Measurements from ENCODE around the gene DIP2C. TPM values are rescaled to one million over a fixed set of nuclear protein-coding genes. Genes with fewer than 3 reads are reported as not detected.

Gene DIP2C
- total RNA-seq, 1 donor from 2014 or later, result 52.6 TPM

- Mint-ChIP-seq H3K9me3 (ENCODE audit: unreplicated experiment) (peaks cover 3% of the 10 kb centered on the region), H3K4me1 (ENCODE audit: low read depth, unreplicated experiment) (peaks cover 4% of the 10 kb centered on the region), H3K27me3 (ENCODE audit: unreplicated experiment) (peaks cover 4% of the 10 kb centered on the region), H3K36me3 (ENCODE audit: unreplicated experiment) (peaks cover under 1% of the 10 kb centered on the region), H3K4me3 (ENCODE audit: unreplicated experiment) (no peak overlapping the region), H3K27ac (ENCODE audit: unreplicated experiment) (no peak overlapping the region)
- TF ChIP-seq CTCF (IDR thresholded peaks at IDR 0.05; ENCODE audit: partially characterized antibody, unreplicated experiment), result no peak
- no peak for DNase-seq
Measured at GRCh38 chr10:290026-290725, 399.3 kb downstream of the DIP2C start.

DNA sequence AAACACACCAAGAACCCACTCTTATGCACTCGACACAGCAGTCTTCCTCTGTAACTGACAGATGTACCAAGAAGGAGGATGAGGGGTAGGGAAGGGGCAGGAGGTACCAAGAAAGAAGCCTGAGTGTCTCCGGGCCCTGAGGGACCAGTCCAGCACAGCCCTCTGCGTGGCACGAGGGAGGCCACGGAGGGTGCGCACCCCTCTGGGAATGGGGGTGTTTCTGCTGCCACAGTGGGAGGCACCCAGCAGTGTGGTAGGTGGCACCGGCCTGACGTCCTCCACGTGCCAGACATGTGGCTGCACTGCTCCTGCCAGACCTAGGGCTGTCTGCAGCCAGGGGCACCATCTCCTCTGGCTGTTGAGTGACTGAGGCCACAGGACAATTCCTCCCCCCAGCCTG is 399.9 kb downstream of the DIP2C start:
- peaks cover 3% of the 10 kb centered on the region for H3K9me3 Mint-ChIP-seq (ENCODE audit: unreplicated experiment)
- H3K36me3 Mint-ChIP-seq (ENCODE audit: unreplicated experiment), result peaks cover 4% of the 10 kb centered on the region
- no peak overlapping the region for H3K4me3 Mint-ChIP-seq (ENCODE audit: unreplicated experiment)
- no peak for DNase-seq
- peaks cover 4% of the 10 kb centered on the region for H3K4me1 Mint-ChIP-seq (ENCODE audit: low read depth, unreplicated experiment)
- peaks cover 4% of the 10 kb centered on the region for H3K27me3 Mint-ChIP-seq (ENCODE audit: unreplicated experiment)
- no peak for TF ChIP-seq CTCF (IDR thresholded peaks at IDR 0.05; ENCODE audit: partially characterized antibody, unreplicated experiment)
- no peak overlapping the region for H3K27ac Mint-ChIP-seq (ENCODE audit: unreplicated experiment)

DNA sequence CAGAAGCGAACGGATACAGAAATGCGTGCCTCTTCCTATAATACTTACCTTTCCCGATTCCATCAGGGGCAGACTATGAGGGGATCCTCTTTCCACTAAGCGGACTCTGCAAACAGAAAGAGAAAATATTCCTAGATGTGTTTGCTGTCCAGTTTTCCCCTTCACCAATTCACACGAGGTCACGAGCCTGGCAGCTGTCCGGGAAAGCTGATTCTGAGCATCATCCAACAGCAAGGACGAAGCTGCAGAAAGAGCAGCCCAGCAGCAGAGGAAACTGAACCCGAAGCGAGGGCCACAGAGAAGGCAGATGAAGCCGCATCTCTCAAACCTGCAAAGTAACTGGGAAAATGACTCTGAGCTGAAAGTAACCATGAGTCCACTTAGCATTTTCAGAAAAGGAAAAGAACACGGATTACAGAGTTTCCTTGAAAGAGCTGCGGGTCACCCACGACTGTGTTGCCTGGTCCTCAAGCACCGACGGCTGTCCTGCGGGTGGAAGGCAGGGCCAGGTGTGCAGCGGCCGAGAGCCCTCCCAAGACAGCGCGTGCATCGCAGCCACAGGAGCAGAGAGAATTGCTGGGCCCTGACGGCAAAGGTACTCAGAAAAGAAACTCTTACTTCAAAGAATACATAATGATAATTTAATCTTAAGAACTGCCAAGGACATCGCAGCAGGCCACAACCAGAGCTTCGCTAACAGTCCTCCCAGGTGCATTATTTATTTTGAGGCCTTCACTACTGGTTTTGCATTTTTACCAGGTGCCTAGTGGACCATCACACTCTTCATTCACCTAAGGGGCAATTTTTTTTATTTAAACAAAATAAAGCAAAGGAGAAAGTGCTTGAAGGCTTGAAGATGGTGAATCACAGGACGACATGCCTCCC is 400.9 kb downstream of the DIP2C start:
- H3K9me3 Mint-ChIP-seq (ENCODE audit: unreplicated experiment), result peaks cover under 1% of the 10 kb centered on the region
- no peak for TF ChIP-seq CTCF (IDR thresholded peaks at IDR 0.05; ENCODE audit: partially characterized antibody, unreplicated experiment)
- peaks cover 10% of the 10 kb centered on the region for H3K36me3 Mint-ChIP-seq (ENCODE audit: unreplicated experiment)
- no peak overlapping the region for H3K27ac Mint-ChIP-seq (ENCODE audit: unreplicated experiment)
- H3K4me1 Mint-ChIP-seq (ENCODE audit: low read depth, unreplicated experiment), result peaks cover 4% of the 10 kb centered on the region
- H3K4me3 Mint-ChIP-seq (ENCODE audit: unreplicated experiment), result no peak overlapping the region
- peaks cover 4% of the 10 kb centered on the region for H3K27me3 Mint-ChIP-seq (ENCODE audit: unreplicated experiment)
- no peak for DNase-seq

DNA sequence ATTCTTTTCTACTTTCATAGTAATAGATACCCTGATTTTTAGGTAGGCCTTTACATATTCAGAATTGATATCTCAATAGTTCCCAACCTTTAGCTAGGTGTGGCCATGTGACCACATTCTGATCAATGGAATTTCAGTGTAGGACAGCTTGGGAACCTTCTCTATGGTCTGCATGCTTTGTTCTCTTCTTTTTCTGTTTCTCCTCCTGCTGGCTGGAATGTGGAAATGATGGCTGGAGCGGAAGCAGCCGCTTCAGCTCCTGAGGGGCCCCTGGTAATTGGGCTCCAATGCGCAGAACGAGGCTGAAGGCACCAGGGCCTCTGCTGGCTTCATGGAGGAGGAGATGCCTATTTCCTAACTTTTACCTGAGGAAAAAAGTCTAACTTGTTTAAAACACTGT is 401.7 kb downstream of the DIP2C start:
- TF ChIP-seq CTCF (IDR thresholded peaks at IDR 0.05; ENCODE audit: partially characterized antibody, unreplicated experiment), result no peak
- Mint-ChIP-seq H3K36me3 (ENCODE audit: unreplicated experiment) (peaks cover 10% of the 10 kb centered on the region), H3K4me3 (ENCODE audit: unreplicated experiment) (no peak overlapping the region), H3K9me3 (ENCODE audit: unreplicated experiment) (peaks cover 2% of the 10 kb centered on the region), H3K4me1 (ENCODE audit: low read depth, unreplicated experiment) (peaks cover 10% of the 10 kb centered on the region), H3K27ac (ENCODE audit: unreplicated experiment) (no peak overlapping the region), H3K27me3 (ENCODE audit: unreplicated experiment) (peaks cover 4% of the 10 kb centered on the region)
- no peak for DNase-seq

Data from glutamatergic neuron (in vitro differentiated cells).